GM13977 (cell line): ENCODE data around the gene TAOK2.

Experiments used
- DNase-seq: peaks from one replicate; pipeline ENCODE4 v3.0.0; 2012; ENCODE audit warnings: low spot score
- CTCF ChIP-seq: IDR thresholded peaks from 2 replicates; pipeline ENCODE4 v1.5.1; 2012; ENCODE audit warnings: mild to moderate bottlenecking, control low read depth; ENCODE audit not compliant: insufficient read depth; ENCODE audit errors: extremely low read depth, missing control alignments
- in situ Hi-C: fragments of 300-500 bp; cut with MboI; formaldehyde crosslinking; loops from one replicate; pipeline ENCODE4 v1.12.0; 2022; ENCODE audit warnings: low sequenced_read_pairs, low pct_unique_long_range_greater_than_20kb, mixed read lengths, inconsistent platforms; ENCODE audit not compliant: unreplicated experiment

The TAOK2 gene

GRCh38 chr16:29975811-29976511 is 2.3 kb downstream of the TAOK2 start:
- no peak for TF ChIP-seq CTCF
- no peak for DNase-seq
- in situ Hi-C loops, result no loop called here

GRCh38 chr16:29977063-29977825 is 3.6 kb downstream of the TAOK2 start:
- in situ Hi-C loops, result no loop called here
- no peak for DNase-seq
- no peak for TF ChIP-seq CTCF

- no peak for DNase-seq
- TF ChIP-seq CTCF, result no peak
- in situ Hi-C loops, result no loop called here
These were observed 4.4 kb downstream of the TAOK2 start for GRCh38 chr16:29978081-29978480.

GRCh38 chr16:29978564-29979270 is 5.0 kb downstream of the TAOK2 start:
- no peak for TF ChIP-seq CTCF
- DNase-seq, result no peak
- in situ Hi-C loops, result no loop called here

GRCh38 chr16:29982560-29983419 is 9.1 kb downstream of the TAOK2 start:
- no peak for DNase-seq
- in situ Hi-C loops, result no loop called here
- TF ChIP-seq CTCF, result no peak

- DNase-seq, result no peak
- in situ Hi-C loops, result no loop called here
- TF ChIP-seq CTCF, result no peak
These were observed 9.9 kb downstream of the TAOK2 start for GRCh38 chr16:29983420-29984136.
